ENCODE data around the gene RAI1. TPM values are rescaled to one million over a fixed set of nuclear protein-coding genes. Genes with fewer than 3 reads are reported as not detected.

RAI1 gene
- total and polyA plus RNA-seq, 9 donors = 1.5 to 57.7 (median 35.3) TPM

GRCh38 chr17:17761894-17762743, 80.9 kb downstream of the RAI1 start:
- no peak overlapping the region for H3K4me3 ChIP-seq
- TF ChIP-seq POLR2A (IDR thresholded peaks at IDR 0.05) = no peak
- no peak for TF ChIP-seq EP300 (IDR thresholded peaks at IDR 0.05)
- TF ChIP-seq CTCF (IDR thresholded peaks at IDR 0.05) = no peak
- no peaks in the 10 kb centered on the region for H3K27me3 ChIP-seq
- intact Hi-C loops (cut with DNase I) = no loop called here
- peaks cover 4% of the 10 kb centered on the region for H3K4me1 ChIP-seq (ENCODE audit: insufficient read depth)
- no peak overlapping the region for H3K27ac ChIP-seq
- H3K9me3 ChIP-seq = no peaks in the 10 kb centered on the region
- H3K36me3 ChIP-seq = no peaks in the 10 kb centered on the region
- 88 to 91% (median 90%) methylated on average over 11 of the region's 11 CpGs for WGBS, 3 donors
- DNase-seq = no peak

- H3K4me1 ChIP-seq (ENCODE audit: insufficient read depth) = peaks cover 7% of the 10 kb centered on the region
- intact Hi-C loops (cut with DNase I) = no loop called here
- no peak overlapping the region for H3K27ac ChIP-seq
- no peak for DNase-seq
- H3K4me3 ChIP-seq = no peak overlapping the region
- no peaks in the 10 kb centered on the region for H3K36me3 ChIP-seq
- no peaks in the 10 kb centered on the region for H3K27me3 ChIP-seq
- TF ChIP-seq CTCF (IDR thresholded peaks at IDR 0.05) (no peak), POLR2A (IDR thresholded peaks at IDR 0.05) (no peak), EP300 (IDR thresholded peaks at IDR 0.05) (no peak)
- WGBS, 3 donors = 51 to 71% (median 67%) methylated on average over 5 of the region's 5 CpGs
- no peaks in the 10 kb centered on the region for H3K9me3 ChIP-seq
These were observed 81.5 kb downstream of the RAI1 start for GRCh38 chr17:17762744-17763105.

- WGBS, 3 donors = 74 to 79% (median 76%) methylated on average over 9 of the region's 9 CpGs
- intact Hi-C loops (cut with DNase I) = no loop called here
These were observed 81.9 kb downstream of the RAI1 start for GRCh38 chr17:17763136-17763535.

GRCh38 chr17:17763734-17764133, 82.5 kb downstream of the RAI1 start:
- H3K4me1 ChIP-seq (ENCODE audit: insufficient read depth) = peaks cover 11% of the 10 kb centered on the region

More at GRCh38 chr17:17763136-17763535, 81.9 kb downstream of the RAI1 start:
- H3K9me3 ChIP-seq = no peaks in the 10 kb centered on the region
- no peak for DNase-seq
- TF ChIP-seq POLR2A (IDR thresholded peaks at IDR 0.05) (no peak), EP300 (IDR thresholded peaks at IDR 0.05) (no peak), CTCF (IDR thresholded peaks at IDR 0.05) (no peak)
- H3K27ac ChIP-seq = no peak overlapping the region
- no peaks in the 10 kb centered on the region for H3K36me3 ChIP-seq
- no peak overlapping the region for H3K4me3 ChIP-seq
- H3K4me1 ChIP-seq (ENCODE audit: insufficient read depth) = peaks cover 8% of the 10 kb centered on the region
- no peaks in the 10 kb centered on the region for H3K27me3 ChIP-seq

More at GRCh38 chr17:17763734-17764133, 82.5 kb downstream of the RAI1 start:
- Histone ChIP-seq H3K27ac (no peak overlapping the region), H3K36me3 (no peaks in the 10 kb centered on the region), H3K9me3 (no peaks in the 10 kb centered on the region), H3K4me3 (no peak overlapping the region), H3K27me3 (no peaks in the 10 kb centered on the region)
- no peak for DNase-seq
- WGBS, 3 donors = 90 to 96% (median 91%) methylated on average over 5 of the region's 5 CpGs
- TF ChIP-seq POLR2A (IDR thresholded peaks at IDR 0.05) = no peak
- no peak for TF ChIP-seq CTCF (IDR thresholded peaks at IDR 0.05)
- TF ChIP-seq EP300 (IDR thresholded peaks at IDR 0.05) = no peak
- intact Hi-C loops (cut with DNase I) = no loop called here

Data from ovary (tissue), 9 donors.